Ovary (tissue), 3 donors: ENCODE measurements around the gene MAD1L1.

ENCODE experiments used
- EP300 ChIP-seq: sonication (generic); formaldehyde crosslinking; IDR thresholded peaks from one replicate; pipeline ENCODE4 v1.6.1; 2017; ENCODE audit warnings: antibody characterized with exemption
- POLR2A ChIP-seq: fragments of 450-650 bp; IDR thresholded peaks from one replicate; pipeline ENCODE4 v1.6.1; 2017; ENCODE audit warnings: antibody characterized with exemption, mild to moderate bottlenecking, moderate library complexity
- TF ChIP-seq, protein P1 (sequence below), 3 donors: fragments of 450-650 bp in 2 of 3; fragments of 200-600 bp in 1 of 3; IDR thresholded peaks; one replicate each; pipeline versions ENCODE4 v1.5.1 to v1.8.0; 2016 to 2022; ENCODE audit warnings: antibody characterized with exemption in 3 of 3, mild to moderate bottlenecking in 1 of 3
- donor health status: DM: no; HTN: no; CAD: no.

DNA sequence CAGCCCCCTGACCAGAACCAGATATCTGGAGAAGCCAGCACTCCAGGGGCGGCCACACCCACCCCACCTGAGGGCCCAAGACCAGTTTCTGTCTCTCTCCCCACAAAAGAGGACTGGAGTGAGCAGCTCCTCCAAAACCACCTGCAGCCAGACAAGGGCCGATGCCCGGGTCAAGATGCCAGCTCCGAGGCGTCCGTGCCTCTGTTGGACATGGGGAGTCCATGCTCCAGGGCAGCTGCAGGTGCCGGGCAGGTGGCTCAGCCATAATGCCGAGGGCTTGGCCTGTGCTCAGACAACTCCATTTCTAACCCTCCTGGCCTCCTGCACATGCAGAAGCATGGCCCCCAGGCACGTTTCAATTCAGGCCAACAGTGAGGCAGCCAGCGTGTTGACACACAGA is 234.6 kb downstream of the MAD1L1 start:
- TF ChIP-seq POLR2A (no peak), EP300 (no peak)
- TF ChIP-seq, protein P1, sequence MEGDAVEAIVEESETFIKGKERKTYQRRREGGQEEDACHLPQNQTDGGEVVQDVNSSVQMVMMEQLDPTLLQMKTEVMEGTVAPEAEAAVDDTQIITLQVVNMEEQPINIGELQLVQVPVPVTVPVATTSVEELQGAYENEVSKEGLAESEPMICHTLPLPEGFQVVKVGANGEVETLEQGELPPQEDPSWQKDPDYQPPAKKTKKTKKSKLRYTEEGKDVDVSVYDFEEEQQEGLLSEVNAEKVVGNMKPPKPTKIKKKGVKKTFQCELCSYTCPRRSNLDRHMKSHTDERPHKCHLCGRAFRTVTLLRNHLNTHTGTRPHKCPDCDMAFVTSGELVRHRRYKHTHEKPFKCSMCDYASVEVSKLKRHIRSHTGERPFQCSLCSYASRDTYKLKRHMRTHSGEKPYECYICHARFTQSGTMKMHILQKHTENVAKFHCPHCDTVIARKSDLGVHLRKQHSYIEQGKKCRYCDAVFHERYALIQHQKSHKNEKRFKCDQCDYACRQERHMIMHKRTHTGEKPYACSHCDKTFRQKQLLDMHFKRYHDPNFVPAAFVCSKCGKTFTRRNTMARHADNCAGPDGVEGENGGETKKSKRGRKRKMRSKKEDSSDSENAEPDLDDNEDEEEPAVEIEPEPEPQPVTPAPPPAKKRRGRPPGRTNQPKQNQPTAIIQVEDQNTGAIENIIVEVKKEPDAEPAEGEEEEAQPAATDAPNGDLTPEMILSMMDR (IDR thresholded peaks at IDR 0.05) = no peak
